Fibroblast of mammary gland (primary cell): Measurements from ENCODE around the gene RSPH1.

ENCODE experiments used
- DNase-seq: peaks from one replicate; pipeline ENCODE4 v3.0.0-alpha.2; 2010; ENCODE audit warnings: low read depth
- H3K4me3 ChIP-seq: 2 replicates; pipeline ENCODE4 v1.5.1; 2011; ENCODE audit warnings: low read depth, mild to moderate bottlenecking, low read length, moderate library complexity; ENCODE audit not compliant: control insufficient read depth
- CTCF ChIP-seq: conservative IDR thresholded peaks from 2 replicates; pipeline ENCODE4 v1.5.1; 2011; ENCODE audit warnings: low read depth, low read length, inconsistent platforms; ENCODE audit not compliant: control insufficient read depth, insufficient read depth

RSPH1 gene

GRCh38 chr21:42537106-42537742 lies 41.2 kb upstream of the RSPH1 start:
- H3K4me3 ChIP-seq: no peak overlapping the region
- peak; percentile 17 for TF ChIP-seq CTCF
- DNase-seq: no peak

GRCh38 chr21:42536601-42537000 lies 40.6 kb upstream of the RSPH1 start:
- no peak overlapping the region for H3K4me3 ChIP-seq
- no peak for DNase-seq
- no peak for TF ChIP-seq CTCF

GRCh38 chr21:42535602-42536171 lies 39.7 kb upstream of the RSPH1 start:
- no peak overlapping the region for H3K4me3 ChIP-seq
- no peak for TF ChIP-seq CTCF
- DNase-seq: no peak

- no peak overlapping the region for H3K4me3 ChIP-seq
- DNase-seq: no peak
- TF ChIP-seq CTCF: no peak
Measured at GRCh38 chr21:42534421-42535378, 38.7 kb upstream of the RSPH1 start.

- DNase-seq: no peak
- no peak for TF ChIP-seq CTCF
- H3K4me3 ChIP-seq: no peak overlapping the region
Measured at GRCh38 chr21:42533963-42534355, 37.9 kb upstream of the RSPH1 start.

GRCh38 chr21:42533306-42533962 lies 37.4 kb upstream of the RSPH1 start:
- TF ChIP-seq CTCF: no peak
- no peak for DNase-seq
- no peak overlapping the region for H3K4me3 ChIP-seq
